NCI-H748 (cell line): ENCODE results near the gene RADIL.

Experiments used
- DNase-seq: peaks from one replicate; lab custom pipeline; 2025; ENCODE audit not compliant: unreplicated experiment; lab: John Stamatoyannopoulos, UW

RADIL gene

GRCh38 chr7:4779118-4779517 is 104.4 kb downstream of the RADIL start:
- DNase-seq: no peak

- peak; percentile 38 for DNase-seq
Observed at GRCh38 chr7:4775848-4776623, 107.5 kb downstream of the RADIL start.

- DNase-seq: peak; percentile 97
Observed at GRCh38 chr7:4775250-4775847, 108.2 kb downstream of the RADIL start, which contains the start of gene AP5Z1. TSS of gene AP5Z1 (plus strand) at chr7:4775623. CDS start at chr7:4775716, 93 bp downstream.

GRCh38 chr7:4774658-4775249 is 108.8 kb downstream of the RADIL start:
- peak; percentile 59 for DNase-seq

GRCh38 chr7:4774007-4774406 is 109.5 kb downstream of the RADIL start:
- no peak for DNase-seq

GRCh38 chr7:4772306-4772705 is 111.2 kb downstream of the RADIL start:
- no peak for DNase-seq

GRCh38 chr7:4771737-4772136 is 111.8 kb downstream of the RADIL start:
- no peak for DNase-seq

GRCh38 chr7:4770886-4771285 is 112.6 kb downstream of the RADIL start:
- no peak for DNase-seq

GRCh38 chr7:4769761-4770160 is 113.8 kb downstream of the RADIL start:
- no peak for DNase-seq

- no peak for DNase-seq
Observed at GRCh38 chr7:4768597-4769569, 114.6 kb downstream of the RADIL start.

- no peak for DNase-seq
Observed at GRCh38 chr7:4766666-4767519, 116.6 kb downstream of the RADIL start.

GRCh38 chr7:4765776-4766490 is 117.6 kb downstream of the RADIL start:
- DNase-seq: no peak

- no peak for DNase-seq
Observed at GRCh38 chr7:4764402-4765007, 119.0 kb downstream of the RADIL start.

GRCh38 chr7:4763794-4764185 is 119.7 kb downstream of the RADIL start:
- no peak for DNase-seq

GRCh38 chr7:4763091-4763793 is 120.3 kb downstream of the RADIL start:
- no peak for DNase-seq

- DNase-seq: no peak
Observed at GRCh38 chr7:4762121-4763055, 121.1 kb downstream of the RADIL start.

- no peak for DNase-seq
Observed at GRCh38 chr7:4760952-4761351, 122.6 kb downstream of the RADIL start.
